Smooth muscle cell (in vitro differentiated cells): ENCODE results near the gene REEP2. TPM values are rescaled to one million over a fixed set of nuclear protein-coding genes. Genes with fewer than 3 reads are reported as not detected.

ENCODE experiments used
- DNase-seq: peaks from one replicate; lab custom pipeline; 2025; ENCODE audit not compliant: unreplicated experiment; lab: John Stamatoyannopoulos, UW
- H2AFZ ChIP-seq: fragments of 200-600 bp; sonication (generic); 2 replicates; pipeline ENCODE4 v1.6.0; 2016; ENCODE audit warnings: antibody characterized with exemption, low read depth, mild to moderate bottlenecking
- H3F3A ChIP-seq: fragments of 200-600 bp; sonication (generic); 2 replicates; pipeline ENCODE4 v1.6.0; 2017; ENCODE audit warnings: antibody characterized with exemption, low read depth
- H3K27ac ChIP-seq: fragments of 200-600 bp; sonication (generic); 2 replicates; pipeline ENCODE4 v1.5.1; 2016; ENCODE audit warnings: low read depth, mild to moderate bottlenecking
- H3K27me3 ChIP-seq: fragments of 200-600 bp; sonication (generic); 2 replicates; pipeline ENCODE4 v1.6.1; 2016; ENCODE audit warnings: low read depth, mild to moderate bottlenecking
- H3K36me3 ChIP-seq: fragments of 200-600 bp; sonication (generic); 2 replicates; pipeline ENCODE4 v1.5.1; 2016; ENCODE audit warnings: low read depth
- H3K4me1 ChIP-seq: fragments of 200-600 bp; sonication (generic); 2 replicates; pipeline ENCODE4 v1.5.1; 2016; ENCODE audit warnings: low read depth
- H3K4me2 ChIP-seq: fragments of 200-600 bp; sonication (generic); 2 replicates; pipeline ENCODE4 v1.6.0; 2016; ENCODE audit warnings: mild to moderate bottlenecking
- H3K4me3 ChIP-seq: fragments of 200-600 bp; sonication (generic); 2 replicates; pipeline ENCODE4 v1.5.1; 2016; ENCODE audit warnings: mild to moderate bottlenecking
- H3K79me2 ChIP-seq: fragments of 200-600 bp; sonication (generic); 2 replicates; pipeline ENCODE4 v1.6.0; 2016; ENCODE audit warnings: low read depth, mild to moderate bottlenecking
- H3K9ac ChIP-seq: fragments of 200-600 bp; sonication (generic); 2 replicates; pipeline ENCODE4 v1.6.0; 2016; ENCODE audit warnings: low read depth
- H3K9me3 ChIP-seq: fragments of 200-600 bp; sonication (generic); replicated peaks from 2 replicates; pipeline ENCODE4 v1.5.1; 2016; ENCODE audit warnings: low read depth
- H4K20me1 ChIP-seq: fragments of 200-600 bp; sonication (generic); 2 replicates; pipeline ENCODE4 v1.6.0; 2016; ENCODE audit warnings: low read depth
- WGBS: methylation state at CpG from one replicate; pipeline ENCODE4 v1.1.7; 2016; ENCODE audit warnings: low lambda C conversion rate; 5-methylcytosine and 5-hydroxymethylcytosine counted together
- polyA plus RNA-seq: library from polyadenylated mRNA; unstranded; fragments of >200 nt; fragmentation: Nextera tagmentation; extraction: Ambion mirVana; gene quantifications from 2 replicates; pipeline ENCODE4 v1.2.1, GENCODE V29; 2016
- total RNA-seq: library from RNA; depleted of rRNA; stranded (reverse); fragments of >200 nt; gene quantifications from 2 replicates; pipeline ENCODE4 v1.2.3, GENCODE V29; 2014
- TF ChIP-seq, protein P1 (sequence below): fragments of 200-600 bp; sonication (generic); IDR thresholded peaks from 2 replicates; pipeline ENCODE4 v1.5.1; 2017; ENCODE audit warnings: borderline replicate concordance, mild to moderate bottlenecking, antibody characterized with exemption; ENCODE audit not compliant: insufficient read depth, poor library complexity, severe bottlenecking

REEP2 gene
- total and polyA plus RNA-seq, 2 experiments from 2014 or later: 4.0 to 5.4 TPM

DNA sequence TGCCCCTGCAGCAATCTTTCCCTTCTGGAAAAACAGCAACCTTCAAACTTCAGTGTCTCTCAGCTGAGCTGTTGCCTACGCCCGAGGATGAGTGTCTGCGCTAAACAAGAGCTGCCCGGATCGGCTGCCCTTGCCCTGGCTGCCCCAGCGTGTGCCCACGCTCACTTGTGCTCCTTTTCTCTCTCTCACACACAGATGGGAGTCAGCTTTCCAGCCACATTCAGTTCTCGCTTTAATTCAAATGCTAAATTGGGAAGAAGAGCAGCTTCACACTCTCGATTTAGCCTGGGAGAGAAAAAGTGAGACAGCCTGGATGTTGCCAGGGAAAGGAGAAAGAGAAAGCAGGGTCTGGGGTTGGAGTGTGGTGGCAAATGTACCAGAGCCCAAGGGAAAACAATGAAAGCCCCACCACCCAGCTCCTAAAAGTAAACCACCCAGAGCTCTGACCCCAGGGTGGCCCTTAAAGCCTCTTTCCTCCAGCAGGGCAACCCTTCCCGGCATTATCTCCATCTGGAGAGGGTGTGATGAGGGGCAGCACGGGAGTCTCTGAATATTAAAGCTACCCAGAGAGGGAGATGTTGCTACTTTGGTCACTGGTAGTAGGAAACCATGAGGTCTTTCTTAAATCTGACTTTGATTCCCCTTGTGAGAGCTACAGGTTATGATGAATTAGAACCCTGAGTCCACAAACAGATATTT is 16.5 kb downstream of the REEP2 start:
- no peaks in the 10 kb centered on the region for H3K79me2 ChIP-seq
- H2AFZ ChIP-seq: no peak overlapping the region
- TF ChIP-seq, protein P1, sequence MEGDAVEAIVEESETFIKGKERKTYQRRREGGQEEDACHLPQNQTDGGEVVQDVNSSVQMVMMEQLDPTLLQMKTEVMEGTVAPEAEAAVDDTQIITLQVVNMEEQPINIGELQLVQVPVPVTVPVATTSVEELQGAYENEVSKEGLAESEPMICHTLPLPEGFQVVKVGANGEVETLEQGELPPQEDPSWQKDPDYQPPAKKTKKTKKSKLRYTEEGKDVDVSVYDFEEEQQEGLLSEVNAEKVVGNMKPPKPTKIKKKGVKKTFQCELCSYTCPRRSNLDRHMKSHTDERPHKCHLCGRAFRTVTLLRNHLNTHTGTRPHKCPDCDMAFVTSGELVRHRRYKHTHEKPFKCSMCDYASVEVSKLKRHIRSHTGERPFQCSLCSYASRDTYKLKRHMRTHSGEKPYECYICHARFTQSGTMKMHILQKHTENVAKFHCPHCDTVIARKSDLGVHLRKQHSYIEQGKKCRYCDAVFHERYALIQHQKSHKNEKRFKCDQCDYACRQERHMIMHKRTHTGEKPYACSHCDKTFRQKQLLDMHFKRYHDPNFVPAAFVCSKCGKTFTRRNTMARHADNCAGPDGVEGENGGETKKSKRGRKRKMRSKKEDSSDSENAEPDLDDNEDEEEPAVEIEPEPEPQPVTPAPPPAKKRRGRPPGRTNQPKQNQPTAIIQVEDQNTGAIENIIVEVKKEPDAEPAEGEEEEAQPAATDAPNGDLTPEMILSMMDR: no peak
- WGBS: 79% methylated on average over 11 of the region's 11 CpGs
- H3K4me3 ChIP-seq: no peak overlapping the region
- H3F3A ChIP-seq: no peaks in the 10 kb centered on the region
- no peaks in the 10 kb centered on the region for H3K36me3 ChIP-seq
- H3K27me3 ChIP-seq: no peaks in the 10 kb centered on the region
- H3K4me2 ChIP-seq: no peak overlapping the region
- no peak overlapping the region for H3K9ac ChIP-seq
- H3K4me1 ChIP-seq: no peaks in the 10 kb centered on the region
- H3K27ac ChIP-seq: no peak overlapping the region
- H3K9me3 ChIP-seq: no peaks in the 10 kb centered on the region
- no peak for DNase-seq
- no peaks in the 10 kb centered on the region for H4K20me1 ChIP-seq

DNA sequence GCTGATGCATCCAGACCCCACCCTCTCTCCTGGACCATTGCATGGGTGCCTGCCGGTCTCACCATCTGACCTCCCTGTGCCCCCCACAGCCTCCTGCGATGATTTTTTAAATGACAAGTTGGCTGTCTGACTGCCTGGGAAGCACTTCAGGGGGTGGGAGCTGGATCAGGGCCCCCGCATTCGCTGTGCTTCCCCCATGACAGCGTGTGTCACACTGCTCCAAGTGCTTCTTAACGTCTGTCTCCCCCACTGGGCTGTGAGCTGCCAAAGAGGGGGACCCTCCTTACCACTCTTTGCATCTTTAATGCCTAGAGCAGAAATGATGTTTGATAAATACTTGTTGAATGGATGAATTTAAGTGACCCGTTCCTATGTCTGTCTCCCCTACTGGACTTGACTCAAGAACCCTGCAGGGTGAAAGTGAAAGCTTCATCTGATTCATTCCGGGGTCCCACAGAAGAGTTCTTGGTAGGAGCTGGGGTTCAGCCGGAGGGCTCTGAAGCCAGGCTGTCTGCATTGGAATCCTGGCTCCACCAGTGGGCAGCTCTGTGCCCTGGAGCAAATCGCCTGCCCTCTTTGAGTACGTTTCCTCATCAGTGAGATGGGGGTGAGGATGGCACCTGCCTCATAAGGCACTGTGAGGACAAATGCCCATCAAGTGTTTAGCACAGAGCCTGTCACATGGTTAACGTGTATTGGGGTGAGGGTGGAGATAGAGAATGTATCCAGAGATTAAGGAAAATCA is 18.8 kb downstream of the REEP2 start:
- TF ChIP-seq, protein P1: no peak
- no peaks in the 10 kb centered on the region for H3F3A ChIP-seq
- H3K9me3 ChIP-seq: no peaks in the 10 kb centered on the region
- no peak overlapping the region for H3K27ac ChIP-seq
- no peak overlapping the region for H3K4me3 ChIP-seq
- no peaks in the 10 kb centered on the region for H3K36me3 ChIP-seq
- no peak overlapping the region for H3K9ac ChIP-seq
- WGBS: 85% methylated on average over 12 of the region's 12 CpGs
- H3K4me2 ChIP-seq: no peak overlapping the region
- no peaks in the 10 kb centered on the region for H3K79me2 ChIP-seq
- no peak overlapping the region for H2AFZ ChIP-seq
- DNase-seq: no peak
- no peaks in the 10 kb centered on the region for H4K20me1 ChIP-seq
- H3K4me1 ChIP-seq: no peaks in the 10 kb centered on the region
- no peaks in the 10 kb centered on the region for H3K27me3 ChIP-seq

DNA sequence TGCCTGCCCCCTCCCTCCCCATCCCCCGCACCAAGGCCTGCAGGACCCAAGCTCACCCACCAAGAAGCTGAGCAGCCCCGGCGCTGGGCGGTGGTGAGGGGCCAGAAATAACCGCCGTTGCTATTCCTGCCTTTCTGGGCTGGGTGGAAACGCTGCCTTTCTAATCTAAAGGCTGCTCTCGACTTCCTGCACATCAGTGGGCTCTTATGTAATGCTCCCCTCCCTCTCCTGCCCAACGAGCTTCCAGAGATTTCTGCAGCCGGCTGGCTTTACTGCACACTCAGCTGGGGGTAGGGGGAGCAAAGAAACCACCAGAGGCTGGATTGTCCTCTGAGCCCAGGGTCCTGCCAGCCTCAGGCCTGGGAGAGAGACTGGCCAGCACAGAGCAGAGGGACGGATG is 19.5 kb downstream of the REEP2 start:
- no peaks in the 10 kb centered on the region for H4K20me1 ChIP-seq
- H3K27me3 ChIP-seq: no peaks in the 10 kb centered on the region
- H3K79me2 ChIP-seq: no peaks in the 10 kb centered on the region
- no peaks in the 10 kb centered on the region for H3F3A ChIP-seq
- H3K27ac ChIP-seq: no peak overlapping the region
- no peak overlapping the region for H2AFZ ChIP-seq
- DNase-seq: no peak
- H3K36me3 ChIP-seq: no peaks in the 10 kb centered on the region
- WGBS: 48% methylated on average over 10 of the region's 11 CpGs
- H3K4me1 ChIP-seq: peaks cover 3% of the 10 kb centered on the region
- TF ChIP-seq, protein P1: no peak
- no peak overlapping the region for H3K4me2 ChIP-seq
- H3K4me3 ChIP-seq: no peak overlapping the region
- H3K9ac ChIP-seq: no peak overlapping the region
- H3K9me3 ChIP-seq: no peaks in the 10 kb centered on the region
